Measurements from ENCODE around the gene LPIN3.

LPIN3 gene

DNA sequence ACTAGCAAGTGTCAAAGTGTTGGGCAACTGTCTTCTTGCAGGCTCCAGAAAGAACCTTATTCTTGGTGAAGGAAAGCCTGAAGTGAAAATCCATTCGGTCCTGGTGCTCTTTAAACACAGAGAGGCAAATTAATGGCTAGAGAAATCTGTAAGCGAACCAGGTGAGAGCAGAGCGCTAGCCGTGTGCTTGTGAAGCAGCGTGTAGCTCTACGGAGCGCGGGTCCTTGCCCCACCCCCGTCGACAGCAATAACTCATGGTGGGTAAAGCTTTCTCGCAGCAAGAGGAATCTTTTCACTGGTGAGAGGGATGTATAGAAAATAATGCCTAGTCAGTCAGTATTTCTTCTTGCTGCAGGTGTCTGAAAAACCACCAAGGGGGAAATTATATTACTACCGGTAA lies 63.0 kb downstream of the LPIN3 start:
- peaks cover 10% of the 10 kb centered on the region for H3K4me1 Mint-ChIP-seq (ENCODE audit: low read depth)
- peaks cover 7% of the 10 kb centered on the region for H3K36me3 Mint-ChIP-seq
- H3K9me3 Mint-ChIP-seq (ENCODE audit: low read depth) = no peaks in the 10 kb centered on the region
- H3K27ac Mint-ChIP-seq = no peak overlapping the region
- no peak overlapping the region for H3K4me3 Mint-ChIP-seq
- no peaks in the 10 kb centered on the region for H3K27me3 Mint-ChIP-seq

DNA sequence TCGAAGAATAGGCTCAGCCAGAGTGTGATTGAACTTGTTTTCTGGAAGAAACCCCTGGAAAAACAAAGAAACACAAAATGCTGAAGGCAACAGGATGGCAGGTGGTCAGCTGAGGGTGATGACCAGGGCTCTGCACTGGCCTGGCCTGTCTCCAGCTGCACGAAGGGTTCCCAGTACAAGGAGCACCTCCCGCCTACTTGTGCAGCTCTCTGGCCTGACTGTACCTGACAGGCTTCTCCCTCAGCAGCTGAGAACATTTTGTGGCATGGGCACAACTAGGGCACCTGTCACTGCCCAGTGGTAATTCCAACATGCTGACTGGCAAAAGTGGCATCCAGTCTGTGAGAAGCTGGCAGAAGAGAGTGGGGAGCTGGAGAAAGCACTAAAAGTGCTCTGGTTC lies 64.8 kb downstream of the LPIN3 start:
- Mint-ChIP-seq H3K36me3 (peaks cover 10% of the 10 kb centered on the region), H3K9me3 (ENCODE audit: low read depth) (no peaks in the 10 kb centered on the region), H3K4me1 (ENCODE audit: low read depth) (peaks cover 22% of the 10 kb centered on the region), H3K27me3 (no peaks in the 10 kb centered on the region), H3K4me3 (no peak overlapping the region), H3K27ac (no peak overlapping the region)

DNA sequence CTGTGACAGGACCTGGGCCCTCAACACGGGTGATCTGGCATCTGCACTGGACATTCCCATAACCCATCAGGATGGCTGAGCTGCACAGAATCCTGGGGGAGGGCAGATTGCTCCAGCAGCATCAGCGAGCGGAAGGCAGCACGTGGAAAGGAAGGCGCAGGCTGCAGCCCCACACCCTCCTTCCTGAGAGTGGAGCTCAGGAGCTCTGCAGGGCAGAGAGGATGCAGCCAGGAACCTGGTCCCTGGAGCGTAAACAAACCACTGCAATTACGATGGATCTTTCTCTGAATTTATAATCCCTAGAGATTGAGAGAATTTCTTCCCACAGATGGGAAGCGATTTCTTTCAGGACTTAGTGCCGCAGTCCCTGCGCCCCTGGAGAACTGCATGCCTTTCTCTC lies 65.7 kb downstream of the LPIN3 start:
- no peaks in the 10 kb centered on the region for H3K27me3 Mint-ChIP-seq
- H3K4me3 Mint-ChIP-seq = no peak overlapping the region
- H3K9me3 Mint-ChIP-seq (ENCODE audit: low read depth) = no peaks in the 10 kb centered on the region
- peaks cover 22% of the 10 kb centered on the region for H3K4me1 Mint-ChIP-seq (ENCODE audit: low read depth)
- H3K36me3 Mint-ChIP-seq = peaks cover 10% of the 10 kb centered on the region
- H3K27ac Mint-ChIP-seq = no peak overlapping the region

DNA sequence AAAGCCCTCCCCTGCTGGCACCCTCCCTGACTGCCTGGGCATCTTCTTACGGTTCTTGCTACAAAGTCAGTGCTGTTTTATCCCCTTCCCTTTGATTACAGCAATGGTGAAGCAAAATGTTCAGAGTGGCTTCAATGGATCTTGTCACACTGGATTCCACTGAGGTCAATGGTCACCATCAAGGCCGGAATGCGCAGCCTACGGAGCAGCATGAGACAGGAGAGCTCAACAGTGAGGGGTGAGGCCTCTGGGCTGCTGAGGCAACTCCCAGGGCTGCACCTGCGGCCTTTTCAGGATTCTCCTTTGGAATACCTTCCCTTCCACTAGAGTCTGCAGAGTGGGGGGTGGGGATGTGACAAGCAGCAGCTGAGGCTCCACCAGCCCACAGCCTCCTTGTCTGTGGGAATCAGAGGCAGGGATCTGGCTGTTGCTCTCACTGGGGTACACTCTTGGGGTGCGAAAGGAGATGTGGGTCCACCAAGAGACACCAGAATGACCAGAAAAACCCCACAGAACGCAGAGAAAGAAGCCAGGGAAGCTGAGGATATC lies 66.3 kb downstream of the LPIN3 start:
- Mint-ChIP-seq H3K27ac (no peak overlapping the region), H3K4me1 (ENCODE audit: low read depth) (peaks cover 22% of the 10 kb centered on the region), H3K36me3 (peaks cover 10% of the 10 kb centered on the region), H3K4me3 (no peak overlapping the region), H3K9me3 (ENCODE audit: low read depth) (no peaks in the 10 kb centered on the region), H3K27me3 (no peaks in the 10 kb centered on the region)

DNA sequence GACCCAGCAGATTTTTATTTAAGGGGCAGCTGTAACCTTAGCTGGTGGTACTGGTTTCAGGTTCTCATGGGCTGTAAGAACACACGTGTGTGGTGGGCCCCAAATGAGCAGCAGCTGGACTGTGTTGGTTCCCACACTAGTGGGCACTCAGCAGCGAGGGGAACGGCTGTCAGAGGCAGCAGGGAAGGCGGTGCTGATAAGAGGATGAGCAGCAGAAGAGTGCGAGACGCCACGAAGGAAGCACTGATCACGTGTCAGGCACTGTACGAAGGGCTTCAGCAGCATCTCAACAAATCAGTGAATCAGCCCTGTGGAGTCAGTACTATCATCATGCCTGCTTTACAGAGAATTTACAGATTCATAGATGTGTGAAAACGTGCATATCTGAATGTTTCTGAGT lies 67.0 kb downstream of the LPIN3 start:
- peaks cover 10% of the 10 kb centered on the region for H3K36me3 Mint-ChIP-seq
- no peaks in the 10 kb centered on the region for H3K27me3 Mint-ChIP-seq
- no peak overlapping the region for H3K27ac Mint-ChIP-seq
- H3K9me3 Mint-ChIP-seq (ENCODE audit: low read depth) = no peaks in the 10 kb centered on the region
- H3K4me3 Mint-ChIP-seq = no peak overlapping the region
- peaks cover 22% of the 10 kb centered on the region for H3K4me1 Mint-ChIP-seq (ENCODE audit: low read depth)

DNA sequence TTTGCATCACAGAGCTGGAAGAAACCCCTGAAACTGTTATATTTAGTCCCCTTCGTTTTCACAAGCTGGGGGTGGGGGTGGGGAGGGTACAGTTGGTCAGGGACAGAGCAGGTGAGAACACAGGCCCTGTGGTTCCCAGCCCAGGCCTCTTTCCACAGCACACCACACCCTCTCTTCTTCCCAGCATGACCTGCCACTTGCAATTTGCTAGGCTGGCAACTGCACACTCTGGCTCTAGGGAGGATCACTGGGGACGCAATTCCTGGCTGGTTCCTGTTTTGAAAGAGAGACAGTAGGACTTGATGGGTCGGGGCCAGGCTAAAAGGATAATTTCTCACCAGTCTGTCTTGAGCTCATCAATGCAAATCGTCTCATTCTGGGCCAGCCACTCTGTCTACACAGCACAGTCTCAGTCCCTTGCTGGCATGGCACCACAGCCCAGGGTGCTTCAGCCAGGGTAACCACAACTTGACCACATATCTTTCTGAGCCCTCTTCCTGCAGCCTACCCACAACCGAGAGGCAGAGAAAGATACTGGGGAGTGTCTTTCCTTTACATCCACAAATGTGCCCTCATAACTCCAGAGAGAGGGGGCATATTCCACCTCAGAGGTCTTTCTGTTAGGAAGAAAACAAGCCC lies 67.7 kb downstream of the LPIN3 start:
- no peaks in the 10 kb centered on the region for H3K9me3 Mint-ChIP-seq (ENCODE audit: low read depth)
- no peak overlapping the region for H3K27ac Mint-ChIP-seq
- no peak overlapping the region for H3K4me3 Mint-ChIP-seq
- peaks cover 22% of the 10 kb centered on the region for H3K4me1 Mint-ChIP-seq (ENCODE audit: low read depth)
- H3K36me3 Mint-ChIP-seq = peaks cover 9% of the 10 kb centered on the region
- H3K27me3 Mint-ChIP-seq = no peaks in the 10 kb centered on the region

DNA sequence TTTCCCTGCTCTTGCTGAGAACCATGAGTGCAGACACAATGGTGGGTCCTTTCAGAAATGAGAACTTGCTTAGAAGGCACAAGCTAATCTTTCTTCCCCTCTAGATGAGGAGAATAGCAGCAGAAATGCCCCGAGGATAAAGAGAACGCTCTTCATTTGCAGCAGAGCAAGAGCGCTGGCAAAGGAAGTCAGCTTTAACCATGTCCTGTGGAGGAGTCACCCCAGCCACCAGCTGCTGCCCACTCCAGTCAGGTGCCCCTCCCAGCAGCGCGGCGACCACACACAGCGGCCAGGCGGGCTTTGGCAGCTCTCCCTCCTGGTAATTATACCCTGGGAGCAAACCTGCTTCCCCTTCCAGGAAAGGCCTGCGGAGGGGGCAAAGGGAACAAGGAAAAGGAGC lies 68.4 kb downstream of the LPIN3 start:
- Mint-ChIP-seq H3K4me1 (ENCODE audit: low read depth) (peaks cover 22% of the 10 kb centered on the region), H3K27ac (peak overlapping the region; percentile 6), H3K4me3 (no peak overlapping the region), H3K36me3 (peaks cover 11% of the 10 kb centered on the region), H3K9me3 (ENCODE audit: low read depth) (no peaks in the 10 kb centered on the region), H3K27me3 (no peaks in the 10 kb centered on the region)

Data from activated naive CD8-positive, alpha-beta T cell (primary cell).